ENCODE results near the gene ACTL6B. TPM values are rescaled to one million over a fixed set of nuclear protein-coding genes. Genes with fewer than 3 reads are reported as not detected.

The ACTL6B gene
- polyA plus RNA-seq, 1 experiment = not detected

DNA sequence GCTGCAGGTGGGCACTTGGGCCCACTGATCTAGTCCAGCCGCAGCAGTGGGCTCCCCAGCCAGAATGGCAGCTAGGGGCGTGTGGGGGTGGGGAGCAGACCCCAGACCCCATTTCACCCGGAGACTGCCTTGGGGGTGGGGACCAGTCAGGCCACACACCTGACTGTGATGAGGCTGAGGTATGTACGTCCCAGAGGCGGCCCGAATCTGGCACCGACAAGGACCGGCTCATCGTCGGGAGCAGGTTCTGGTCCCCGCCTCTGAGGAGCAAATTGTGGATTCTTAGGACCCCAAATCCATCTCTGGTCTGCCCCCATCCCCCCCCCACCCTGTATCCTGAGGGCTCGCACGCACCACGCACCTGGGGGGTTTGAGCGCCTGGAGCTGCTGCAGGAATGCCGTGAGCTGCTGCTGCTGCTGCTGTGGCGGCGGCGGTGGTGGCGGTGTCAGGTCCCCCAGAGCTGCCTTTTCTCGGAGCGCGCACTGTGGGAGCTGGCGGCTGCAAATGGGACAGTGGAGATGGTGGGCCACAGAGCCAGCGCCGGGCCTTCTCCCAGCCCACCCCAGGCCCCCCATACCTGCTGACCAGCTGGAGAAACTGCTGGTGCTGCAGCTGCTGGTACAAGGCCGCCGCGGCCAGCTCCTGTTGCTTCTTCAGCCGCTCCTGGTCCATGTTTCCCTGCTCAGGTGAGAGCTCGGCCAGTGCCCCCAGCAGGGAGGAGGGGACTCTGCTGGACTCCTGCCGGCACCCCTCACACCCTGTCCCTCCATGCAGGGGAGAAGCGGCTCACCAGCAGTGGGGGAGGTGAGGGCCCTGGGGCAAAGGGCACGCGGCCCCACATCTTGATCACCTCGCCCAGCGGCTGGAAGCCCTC is 27.6 kb upstream of the ACTL6B start:
- TF ChIP-seq, protein P1, sequence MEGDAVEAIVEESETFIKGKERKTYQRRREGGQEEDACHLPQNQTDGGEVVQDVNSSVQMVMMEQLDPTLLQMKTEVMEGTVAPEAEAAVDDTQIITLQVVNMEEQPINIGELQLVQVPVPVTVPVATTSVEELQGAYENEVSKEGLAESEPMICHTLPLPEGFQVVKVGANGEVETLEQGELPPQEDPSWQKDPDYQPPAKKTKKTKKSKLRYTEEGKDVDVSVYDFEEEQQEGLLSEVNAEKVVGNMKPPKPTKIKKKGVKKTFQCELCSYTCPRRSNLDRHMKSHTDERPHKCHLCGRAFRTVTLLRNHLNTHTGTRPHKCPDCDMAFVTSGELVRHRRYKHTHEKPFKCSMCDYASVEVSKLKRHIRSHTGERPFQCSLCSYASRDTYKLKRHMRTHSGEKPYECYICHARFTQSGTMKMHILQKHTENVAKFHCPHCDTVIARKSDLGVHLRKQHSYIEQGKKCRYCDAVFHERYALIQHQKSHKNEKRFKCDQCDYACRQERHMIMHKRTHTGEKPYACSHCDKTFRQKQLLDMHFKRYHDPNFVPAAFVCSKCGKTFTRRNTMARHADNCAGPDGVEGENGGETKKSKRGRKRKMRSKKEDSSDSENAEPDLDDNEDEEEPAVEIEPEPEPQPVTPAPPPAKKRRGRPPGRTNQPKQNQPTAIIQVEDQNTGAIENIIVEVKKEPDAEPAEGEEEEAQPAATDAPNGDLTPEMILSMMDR (IDR thresholded peaks at IDR 0.05; ENCODE audit: insufficient read depth, low read depth, low read length) = no peak
- POLR2A ChIA-PET = no interaction called here
- Histone ChIP-seq H3K27me3 (ENCODE audit: control insufficient read depth, insufficient read depth, low read length) (no peaks in the 10 kb centered on the region), H3K4me3 (ENCODE audit: low read depth, low read length) (no peak overlapping the region), H3K36me3 (ENCODE audit: control insufficient read depth, insufficient read depth, low read length) (peaks cover 65% of the 10 kb centered on the region)
- DNase-seq (ENCODE audit: low read depth) = no peak
- CTCF ChIA-PET = interaction anchor here (0.6 to 10.3 kb wide), 5 partner anchors 7 to 692 kb away, joined by 3 to 110 read pairs (median 4); partner anchors contain the start of genes GIGYF1 and SLC12A9

DNA sequence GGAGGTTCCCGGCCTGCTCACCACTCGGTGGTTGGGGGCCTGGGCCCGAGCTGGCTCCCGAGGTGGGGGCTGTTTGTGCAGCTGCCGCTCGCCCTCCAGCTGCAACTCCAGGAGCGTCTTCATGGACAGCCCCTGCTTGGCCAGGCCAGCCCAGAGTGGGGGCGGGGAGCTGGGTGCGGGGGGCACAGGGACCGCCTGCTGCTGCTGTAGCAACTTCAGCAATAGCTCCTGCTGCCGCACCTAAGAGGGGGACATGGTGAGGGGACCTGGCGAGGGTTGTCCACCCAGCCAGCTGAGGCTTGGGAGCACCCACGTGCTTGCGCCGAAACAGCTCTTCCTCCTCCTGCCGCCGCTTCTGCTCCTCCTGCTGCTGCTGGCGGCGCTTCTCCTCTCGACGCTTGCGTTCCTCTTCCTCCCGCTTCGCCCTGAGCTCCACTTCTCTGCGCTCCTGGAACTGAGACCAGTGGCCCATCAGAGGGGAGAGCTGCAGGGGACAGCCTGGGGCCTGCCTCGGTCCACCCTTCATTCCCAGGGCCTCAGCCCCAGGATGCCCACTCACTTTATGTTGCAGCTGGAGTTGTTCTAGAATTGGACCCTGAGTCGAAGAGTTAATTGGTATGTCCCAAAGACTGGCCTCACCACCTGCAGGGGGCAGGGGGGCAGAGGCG is 26.9 kb upstream of the ACTL6B start:
- peaks cover 66% of the 10 kb centered on the region for H3K36me3 ChIP-seq (ENCODE audit: control insufficient read depth, insufficient read depth, low read length)
- ChIA-PET CTCF (interaction anchor here (0.7 to 10.3 kb wide), 5 partner anchors 8 to 214 kb away, joined by 3 to 110 read pairs (median 4); partner anchors contain the start of genes GIGYF1, POP7 and SLC12A9), POLR2A (no interaction called here)
- H3K4me3 ChIP-seq (ENCODE audit: low read depth, low read length) = no peak overlapping the region
- no peaks in the 10 kb centered on the region for H3K27me3 ChIP-seq (ENCODE audit: control insufficient read depth, insufficient read depth, low read length)
- DNase-seq (ENCODE audit: low read depth) = no peak
- TF ChIP-seq, protein P1 (IDR thresholded peaks at IDR 0.05; ENCODE audit: insufficient read depth, low read depth, low read length) = no peak

DNA sequence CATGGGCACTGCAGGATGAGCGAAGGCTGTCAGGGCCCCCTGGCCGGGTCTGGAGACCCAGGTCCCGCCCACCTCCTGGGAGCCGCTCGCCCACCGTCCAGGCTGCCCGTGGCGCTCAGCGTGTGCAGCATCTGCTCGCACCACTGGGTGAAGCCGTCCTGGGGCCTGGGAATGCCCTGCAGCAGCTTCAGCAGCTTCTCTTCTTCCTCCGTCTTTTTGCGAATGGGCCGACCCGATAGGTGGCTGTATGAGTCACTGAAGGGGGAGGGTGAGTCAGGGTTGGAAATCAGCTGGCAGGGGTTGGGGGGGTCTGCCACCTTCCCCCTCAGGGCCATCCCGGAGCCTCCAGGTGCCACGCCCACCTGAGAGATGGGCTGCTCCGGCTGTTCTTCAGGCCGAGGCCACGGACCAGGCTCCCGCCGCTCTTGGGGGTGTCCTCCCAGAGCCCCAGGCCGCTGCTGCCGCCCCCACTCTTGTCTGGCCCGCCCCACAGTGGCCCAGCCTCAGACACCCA is 26.0 kb upstream of the ACTL6B start:
- peaks cover 71% of the 10 kb centered on the region for H3K36me3 ChIP-seq (ENCODE audit: control insufficient read depth, insufficient read depth, low read length)
- CTCF ChIA-PET = interaction anchor here (1.3 to 10.3 kb wide), 4 partner anchors 9 to 170 kb away, joined by 4 to 110 read pairs (median 8); partner anchors contain the start of genes GIGYF1, POP7 and SLC12A9
- H3K4me3 ChIP-seq (ENCODE audit: low read depth, low read length) = no peak overlapping the region
- TF ChIP-seq, protein P1 (IDR thresholded peaks at IDR 0.05; ENCODE audit: insufficient read depth, low read depth, low read length) = no peak
- no peaks in the 10 kb centered on the region for H3K27me3 ChIP-seq (ENCODE audit: control insufficient read depth, insufficient read depth, low read length)
- POLR2A ChIA-PET = no interaction called here
- no peak for DNase-seq (ENCODE audit: low read depth)

- ChIA-PET CTCF (interaction anchor here (1.3 to 10.3 kb wide), 3 partner anchors 10 to 171 kb away, joined by 4 to 110 read pairs (median 12); partner anchors contain the start of genes GIGYF1, POP7 and SLC12A9), POLR2A (interaction anchor here (0.6 kb wide), 1 partner anchor 24 kb away, joined by 3 read pairs; no protein-coding TSS in a partner anchor)
- no peak overlapping the region for H3K4me3 ChIP-seq (ENCODE audit: low read depth, low read length)
- DNase-seq (ENCODE audit: low read depth) = no peak
- H3K36me3 ChIP-seq (ENCODE audit: control insufficient read depth, insufficient read depth, low read length) = peaks cover 70% of the 10 kb centered on the region
- TF ChIP-seq, protein P1 (IDR thresholded peaks at IDR 0.05; ENCODE audit: insufficient read depth, low read depth, low read length) = no peak
- H3K27me3 ChIP-seq (ENCODE audit: control insufficient read depth, insufficient read depth, low read length) = no peaks in the 10 kb centered on the region
Observed at GRCh38 chr7:100681491-100682227, 25.4 kb upstream of the ACTL6B start.

All from BJ (cell line).